ENCODE results near the gene CDKN1A.

The CDKN1A gene

DNA sequence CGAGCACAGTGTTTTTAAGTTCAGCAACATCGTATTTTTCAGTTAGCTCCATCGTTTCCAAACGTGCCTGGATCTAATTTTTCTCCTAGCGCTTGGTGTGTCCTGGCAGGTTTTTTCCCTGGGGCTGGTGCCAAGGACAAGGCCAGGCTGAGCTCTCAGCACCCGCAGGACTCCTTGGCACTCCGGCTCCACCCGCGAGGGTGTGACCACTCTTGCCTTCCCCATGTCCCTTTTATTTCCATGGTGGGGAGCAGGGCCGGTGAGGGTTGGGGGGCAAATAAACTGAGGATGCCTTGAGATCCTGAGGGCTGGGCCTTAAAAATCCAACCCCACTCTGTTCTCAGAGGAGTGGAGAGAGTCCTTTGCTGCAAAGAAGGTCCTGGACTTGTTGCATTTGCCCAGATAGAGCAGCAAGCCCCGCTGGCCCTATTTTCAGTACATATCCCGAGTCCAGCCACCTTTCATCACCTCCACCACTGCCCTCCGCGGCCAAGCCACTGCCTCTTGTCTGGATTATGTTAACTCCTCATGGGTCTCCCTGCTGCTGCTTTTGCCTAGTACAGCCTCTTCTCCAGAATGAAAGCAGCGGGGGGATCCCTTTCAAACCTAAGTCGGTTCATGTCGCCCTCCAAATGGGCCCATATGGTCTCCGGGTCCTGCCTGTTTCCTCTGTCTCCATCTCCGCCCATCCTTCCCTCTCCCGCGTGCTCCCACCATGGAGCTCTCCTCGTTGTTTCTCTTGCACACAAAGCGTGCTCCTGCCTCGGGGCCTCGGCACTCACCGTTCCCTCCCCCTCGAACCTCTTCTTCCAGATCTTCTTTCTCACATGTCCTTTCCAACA, 14.6 kb downstream of the CDKN1A start:
- DNase-seq (ENCODE audit: low read depth): no peak
- TF ChIP-seq CTCF (IDR thresholded peaks at IDR 0.05; ENCODE audit: control insufficient read depth, insufficient read depth, low read depth, low read length, missing control alignments): no peak
- no peak overlapping the region for H3K4me3 ChIP-seq (ENCODE audit: control insufficient read depth, low read depth, low read length)

DNA sequence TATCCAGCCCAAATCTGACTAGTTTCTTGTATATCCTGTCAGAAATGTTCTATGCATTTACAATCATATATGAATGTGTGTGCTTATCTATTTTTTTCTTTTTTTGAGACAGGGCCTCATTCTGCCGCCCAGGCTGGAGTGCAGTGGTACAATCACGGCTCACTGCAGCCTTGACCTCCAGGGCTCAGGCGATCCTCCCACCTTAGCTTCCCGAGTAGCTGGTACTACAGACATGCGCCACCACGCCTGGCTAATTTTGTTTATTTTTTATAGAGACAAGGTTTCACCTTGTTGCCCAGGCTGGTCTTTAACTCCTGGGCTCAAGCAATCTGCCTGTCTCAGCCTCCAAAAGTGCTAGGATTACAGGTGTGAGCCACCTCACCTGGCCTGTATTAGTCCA, 16.1 kb downstream of the CDKN1A start:
- no peak for DNase-seq (ENCODE audit: low read depth)
- TF ChIP-seq CTCF (IDR thresholded peaks at IDR 0.05; ENCODE audit: control insufficient read depth, insufficient read depth, low read depth, low read length, missing control alignments): no peak
- no peak overlapping the region for H3K4me3 ChIP-seq (ENCODE audit: control insufficient read depth, low read depth, low read length)

GRCh38 chr6:36695414-36695813, 16.9 kb downstream of the CDKN1A start:
- DNase-seq (ENCODE audit: low read depth): no peak
- no peak overlapping the region for H3K4me3 ChIP-seq (ENCODE audit: control insufficient read depth, low read depth, low read length)
- TF ChIP-seq CTCF (IDR thresholded peaks at IDR 0.05; ENCODE audit: control insufficient read depth, insufficient read depth, low read depth, low read length, missing control alignments): no peak

DNA sequence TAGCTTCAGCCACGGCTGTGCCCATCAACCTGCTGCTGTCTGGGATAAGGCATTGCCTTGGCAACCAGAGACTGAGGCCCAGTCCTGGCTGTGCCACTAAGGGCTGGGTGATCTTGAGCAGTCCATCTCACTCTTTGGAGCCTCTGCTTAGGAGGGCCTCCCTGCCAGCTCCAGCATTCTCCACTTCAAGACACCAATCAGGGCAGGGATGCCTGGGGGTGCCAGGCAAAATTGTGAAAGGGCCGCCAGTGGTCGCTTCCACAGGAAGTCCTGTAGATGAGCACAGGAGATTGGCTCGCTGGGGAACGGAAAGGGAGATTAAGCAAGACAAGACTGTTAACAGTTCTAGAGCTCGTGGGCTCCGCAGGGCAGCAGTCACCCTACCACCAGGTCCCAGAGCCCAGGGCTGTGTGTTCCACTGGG, 19.0 kb downstream of the CDKN1A start, which contains the start of gene RAB44:
RAB44 (plus strand) TSS at position 346 of the 423 bp plus-strand sequence. CDS start 6,410 bp downstream, outside the sequence.
- DNase-seq (ENCODE audit: low read depth): no peak
- no peak for TF ChIP-seq CTCF (IDR thresholded peaks at IDR 0.05; ENCODE audit: control insufficient read depth, insufficient read depth, low read depth, low read length, missing control alignments)
- H3K4me3 ChIP-seq (ENCODE audit: control insufficient read depth, low read depth, low read length): no peak within 1 kb of the TSS

DNA sequence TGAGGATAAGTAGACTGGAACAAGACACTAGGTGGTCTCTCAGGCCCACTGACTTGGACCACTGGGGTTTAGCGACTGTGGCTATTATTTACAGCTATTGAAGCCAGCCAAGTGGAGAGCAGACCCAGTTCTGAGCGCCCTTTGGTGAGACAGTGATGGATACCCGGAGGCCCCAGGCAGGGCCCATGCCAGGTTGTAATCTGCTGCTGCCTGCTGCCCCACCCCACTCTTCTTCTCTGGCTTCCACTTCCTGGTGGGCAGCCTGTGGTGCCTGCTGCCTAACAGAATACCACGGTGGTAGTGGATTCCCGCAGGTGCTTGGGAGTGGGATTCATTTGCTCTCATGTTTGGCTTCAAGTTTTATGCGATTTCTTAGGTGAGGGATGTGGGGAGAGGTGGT, 19.7 kb downstream of the CDKN1A start:
- no peak overlapping the region for H3K4me3 ChIP-seq (ENCODE audit: control insufficient read depth, low read depth, low read length)

DNA sequence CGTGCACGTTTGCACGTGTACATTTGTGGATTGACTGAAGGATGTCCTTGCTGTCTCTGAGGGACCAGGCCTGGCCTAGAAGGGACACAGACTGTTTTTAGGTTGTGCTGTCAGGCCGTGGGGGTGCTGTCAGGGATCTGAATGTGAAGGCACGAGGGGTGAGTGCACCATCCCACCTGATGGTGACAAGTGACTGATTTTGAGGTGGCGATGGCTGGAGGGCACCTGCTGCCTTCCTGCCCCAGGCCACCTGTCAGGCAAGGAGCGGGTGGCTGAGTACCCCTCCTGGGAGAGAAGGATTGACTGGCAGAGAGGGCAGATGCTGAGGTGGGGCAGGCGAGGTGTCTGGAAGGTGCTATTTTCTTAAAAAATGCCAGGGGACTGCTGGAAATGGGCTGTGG, 20.4 kb downstream of the CDKN1A start:
- H3K4me3 ChIP-seq (ENCODE audit: control insufficient read depth, low read depth, low read length): no peak overlapping the region
- no peak for TF ChIP-seq CTCF (IDR thresholded peaks at IDR 0.05; ENCODE audit: control insufficient read depth, insufficient read depth, low read depth, low read length, missing control alignments)
- no peak for DNase-seq (ENCODE audit: low read depth)

More for the DNA sequence above, 19.7 kb downstream of the CDKN1A start:
- TF ChIP-seq CTCF (IDR thresholded peaks at IDR 0.05; ENCODE audit: control insufficient read depth, insufficient read depth, low read depth, low read length, missing control alignments): no peak
- DNase-seq (ENCODE audit: low read depth): no peak
